Heart right ventricle (tissue), 16 donors: ENCODE data around the gene NCDN. TPM values are rescaled to one million over a fixed set of nuclear protein-coding genes. Genes with fewer than 3 reads are reported as not detected.

Experiments used
- ATAC-seq, 8 donors: fragments of 200-7000 bp; cut with Tn5 transposase; one replicate each; pipeline ENCODE4 v1.9.1; 2020; ENCODE audit warnings: mild to moderate bottlenecking in 8 of 8, moderate library complexity in 8 of 8, moderate number of reproducible peaks in 1 of 8
- DNase-seq, 2 donors: peaks; one replicate each; pipeline ENCODE4 v3.0.0-alpha.2; 2020
- H3K27ac ChIP-seq, 10 donors: fragments of 200-600 bp; sonication (generic) in 2 of 10; one replicate each; pipeline versions ENCODE4 v1.5.0 to v1.8.0; 2020 to 2022; ENCODE audit warnings: mild to moderate bottlenecking in 3 of 10
- H3K27me3 ChIP-seq, 7 donors: fragments of 200-600 bp; one replicate each; pipeline ENCODE4 v1.8.0; 2021 to 2022; ENCODE audit warnings: mild to moderate bottlenecking in 2 of 7
- H3K36me3 ChIP-seq, 9 donors: fragments of 200-600 bp; sonication (generic) in 1 of 9; one replicate each; pipeline versions ENCODE4 v1.5.0 to v1.8.0; 2020 to 2022; ENCODE audit warnings: mild to moderate bottlenecking in 2 of 9
- H3K4me1 ChIP-seq, 9 donors: fragments of 200-600 bp; sonication (generic) in 1 of 9; one replicate each; pipeline versions ENCODE4 v1.5.0 to v1.8.0; 2020 to 2022; ENCODE audit warnings: mild to moderate bottlenecking in 4 of 9
- H3K4me3 ChIP-seq, 10 donors: fragments of 200-600 bp; sonication (generic) in 2 of 10; one replicate each; pipeline versions ENCODE4 v1.5.0 to v1.8.0; 2020 to 2022; ENCODE audit warnings: mild to moderate bottlenecking in 7 of 10, moderate library complexity in 2 of 10
- H3K9me3 ChIP-seq, 11 donors: fragments of 200-600 bp in 10 of 11; sonication (generic) in 2 of 11; one replicate each; pipeline versions ENCODE4 v1.5.0 to v1.8.0; 2013 to 2022; ENCODE audit warnings: mild to moderate bottlenecking in 2 of 11, control low read depth in 1 of 11, moderate library complexity in 1 of 11
- CTCF ChIP-seq, 9 donors: fragments of 200-600 bp; sonication (generic) in 2 of 9; IDR thresholded peaks; one replicate each; pipeline versions ENCODE4 v1.5.0 to v1.8.0; 2021 to 2022; ENCODE audit warnings: antibody characterized with exemption in 9 of 9, mild to moderate bottlenecking in 5 of 9, moderate library complexity in 1 of 9
- WGBS, 2 donors: extraction: QIAGEN DNeasy Blood & Tissue Kit; methylation state at CpG; one replicate each; pipeline ENCODE4 v1.1.7; 2013; ENCODE audit warnings: inconsistent platforms in 1 of 2; 5-methylcytosine and 5-hydroxymethylcytosine counted together
- intact Hi-C, 10 donors: fragments of 100-400 bp; cut with DNase I; formaldehyde crosslinking; loops; one replicate each; pipeline versions ENCODE4 v1.11.1 to v1.14.2; 2022
- polyA plus RNA-seq, 2 donors: library from polyadenylated mRNA; stranded (reverse); fragments of 200-250 nt; gene quantifications; one replicate each; pipeline ENCODE4 v1.2.3, GENCODE V29; 2013
- total RNA-seq, 10 donors: library from RNA; stranded (reverse); fragmentation: NEBNext Ultra II Directional in 3 of 10; extraction: Animal tissue kit (Norgen Biotek cat#: 25700) in 3 of 10; gene quantifications; one replicate each; pipeline versions ENCODE4 v1.2.1 to v1.2.4, GENCODE V29; 2021 to 2023
- donor health status: Arrhythmogenic right ventricular cardiomyopathy.
- donor health status: ischemic (EF 13 %, LVEDD 7.1; RV severe dilation, severe dysfunction).
- donor health status: healthy with polysubstance abuse.
- donor health status: DM: no; HTN: yes; CAD: no.
- donor health status: DM: no; HTN: no; CAD: no.
- donor health status: ischemic (EF 25% LVEDD 6.9; RV normal size, moderate dysfunction).
- donor health status: ischemic (EF 25% LVEDD 5.7; RV mildly dilated, moderate dysfunction).
- donor health status: healthy.
- donor health status: DM: yes; HTN: yes; CAD: no.
- donor health status: Ischemic cardiomyopathy.
- donor health status: ischemic (EF 35%, LVEDD 5.7; RV mildly dilated, moderate dysfunction).
- donor health status: nonischemic (EF 11% LVEDD 7.7; RV severe dilation, severe dysfunction).
- donor health status: DM: yes; HTN: yes; CAD: no.
- donor health status: PGD.
- donor health status: ischemic (EF 29% LVEDD 5.4; RV normal size, mild dysfunction).
- donor health status: nonischemic (EF 23%, LVEDD 6.1; RV moderate dilation, normal function).

NCDN gene
- total and polyA plus RNA-seq, 12 donors: 15.3 to 51.7 (median 33.2) TPM

- Histone ChIP-seq H3K27me3 (no peaks in the 10 kb centered on the region), H3K9me3 (no peaks in the 10 kb centered on the region), H3K36me3 (peaks cover 0 to 14% (median 0%) of the 10 kb centered on the region in 9 donors), H3K27ac (no peak overlapping the region), H3K4me1 (no peaks in the 10 kb centered on the region), H3K4me3 (no peak overlapping the region)
- DNase-seq: no peak
- no peak for TF ChIP-seq CTCF (IDR thresholded peaks at IDR 0.05)
- peak in 1 of 8 donors; percentile 12 for ATAC-seq
- WGBS, 2 donors: 92 to 96% methylated on average over 25 of the region's 25 CpGs
- intact Hi-C loops: no loop called here
These were observed 33.0 kb downstream of the NCDN start for GRCh38 chr1:35590476-35591040.

GRCh38 chr1:35591211-35591610, 33.6 kb downstream of the NCDN start:
- no peak overlapping the region for H3K27ac ChIP-seq

GRCh38 chr1:35592991-35593769, 35.6 kb downstream of the NCDN start:
- Histone ChIP-seq H3K27me3 (no peaks in the 10 kb centered on the region), H3K27ac (no peak overlapping the region), H3K4me1 (no peaks in the 10 kb centered on the region), H3K4me3 (no peak overlapping the region), H3K9me3 (no peaks in the 10 kb centered on the region), H3K36me3 (peaks cover 0 to 19% (median 0%) of the 10 kb centered on the region in 9 donors)
- intact Hi-C loops: no loop called here
- WGBS, 2 donors: 75 to 80% methylated on average over 8 of the region's 8 CpGs
- ATAC-seq: no peak
- DNase-seq: no peak
- TF ChIP-seq CTCF (IDR thresholded peaks at IDR 0.05): no peak

More at GRCh38 chr1:35591211-35591610, 33.6 kb downstream of the NCDN start:
- no peak for TF ChIP-seq CTCF (IDR thresholded peaks at IDR 0.05)
- H3K4me3 ChIP-seq: no peak overlapping the region
- ATAC-seq (peak in 1 of 8 donors; percentile 13), DNase-seq (no peak)
- no peaks in the 10 kb centered on the region for H3K4me1 ChIP-seq
- 93 to 96% methylated on average over 8 of the region's 8 CpGs for WGBS, 2 donors
- no peaks in the 10 kb centered on the region for H3K9me3 ChIP-seq
- H3K27me3 ChIP-seq: no peaks in the 10 kb centered on the region
- peaks cover 0 to 18% (median 0%) of the 10 kb centered on the region in 9 donors for H3K36me3 ChIP-seq
- intact Hi-C loops: no loop called here

- H3K27ac ChIP-seq: no peak overlapping the region
- TF ChIP-seq CTCF (IDR thresholded peaks at IDR 0.05): no peak
- 95 to 96% methylated on average over 9 of the region's 9 CpGs for WGBS, 2 donors
- ATAC-seq: no peak
- no peaks in the 10 kb centered on the region for H3K9me3 ChIP-seq
- no peaks in the 10 kb centered on the region for H3K4me1 ChIP-seq
- intact Hi-C loops: no loop called here
- no peak for DNase-seq
- H3K27me3 ChIP-seq: no peaks in the 10 kb centered on the region
- peaks cover 0 to 27% (median 0%) of the 10 kb centered on the region in 9 donors for H3K36me3 ChIP-seq
- H3K4me3 ChIP-seq: no peak overlapping the region
These were observed 36.6 kb downstream of the NCDN start for GRCh38 chr1:35594005-35594760.
